ENCODE measurements around the gene CYP4Z1. TPM values are rescaled to one million over a fixed set of nuclear protein-coding genes. Genes with fewer than 3 reads are reported as not detected.

Gene CYP4Z1
- total and polyA plus RNA-seq, 9 of the 15 experiments (the other 6 are each of a cell fraction or from before 2014, with no cell fraction given): not detected

- CTCF ChIA-PET (ENCODE audit: low intra/inter-chr PET ratio): no interaction called here
- H3K4me2 ChIP-seq (ENCODE audit: insufficient read depth, low read length): no peak overlapping the region
- in situ Hi-C loops (cut with MboI) (loop anchor here (5.0 kb wide), 1 partner anchor 220 kb away; no protein-coding TSS in a partner anchor), intact Hi-C loops (cut with micrococcal nuclease) (no loop called here)
- 2% methylated on average over 6 of the region's 6 CpGs for WGBS (ENCODE audit: insufficient coverage, low coverage, missing lambda C conversion rate)
- no peak overlapping the region for H3K9ac ChIP-seq (ENCODE audit: insufficient read depth in 1 of 2, low read depth in 2 of 2, low read length in 2 of 2)
- no peaks in the 10 kb centered on the region for H3K79me2 ChIP-seq (ENCODE audit: control insufficient read depth, insufficient read depth, low read length)
- ATAC-seq (no peak), FAIRE-seq (no peak), DNase-seq (ENCODE audit: extremely low read depth in 1 of 4, low spot score in 3 of 4) (no peak)
- H2AFZ ChIP-seq (ENCODE audit: low read depth, low read length): no peak overlapping the region
- BruUV-seq (replicated peaks): no TSS peak
- TF ChIP-seq REST (IDR thresholded peaks at IDR 0.05; ENCODE audit: borderline replicate concordance) (peak; percentile 17; the same call in 1 of the 2 replicates), REST (CRISPR knock-in tag; IDR thresholded peaks at IDR 0.05; ENCODE audit: low read depth) (no peak), ZNF696 (CRISPR knock-in tag; conservative IDR thresholded peaks at IDR 0.05) (no peak)
- no peaks in the 10 kb centered on the region for H3K9me1 ChIP-seq (ENCODE audit: control insufficient read depth, insufficient read depth, low read length)
- peaks cover 4 to 18% of the 10 kb centered on the region in 2 experiments; a peak in 4 of 5 replicates for H3K27me3 ChIP-seq (ENCODE audit: control insufficient read depth in 2 of 2, insufficient read depth in 2 of 2, low read length in 2 of 2)
- no peaks in the 10 kb centered on the region; the same call in 1 of the 2 replicates for H3K9me3 ChIP-seq (replicated peaks; ENCODE audit: control insufficient read depth, insufficient read depth, low read depth, low read length)
- POLR2A ChIA-PET: interaction anchor here (0.6 kb wide), 1 partner anchor 412 kb away, joined by 3 read pairs; no protein-coding TSS in a partner anchor
- no peaks in the 10 kb centered on the region for H4K20me1 ChIP-seq (replicated peaks; ENCODE audit: control insufficient read depth, insufficient read depth, low read length)
- no peaks in the 10 kb centered on the region for H3K36me3 ChIP-seq (ENCODE audit: control insufficient read depth, insufficient read depth, low read length)
- no peak overlapping the region for H3K27ac ChIP-seq (ENCODE audit: extremely low read depth, low read depth, low read length)
- no peak overlapping the region for H3K4me3 ChIP-seq
- H3K4me1 ChIP-seq (replicated peaks in 1 of 2; ENCODE audit: control insufficient read depth in 2 of 2, insufficient read depth in 2 of 2, low read length in 2 of 2): no peaks in the 10 kb centered on the region
Measured at GRCh38 chr1:47147047-47147785, 80.2 kb downstream of the CYP4Z1 start.
